Esophagus muscularis mucosa (tissue), 4 donors: ENCODE measurements around the gene SP8.

ENCODE experiments used
- EP300 ChIP-seq: sonication (generic); formaldehyde crosslinking; IDR thresholded peaks from one replicate; pipeline ENCODE4 v1.6.1; 2017; ENCODE audit warnings: antibody characterized with exemption
- POLR2A ChIP-seq: fragments of 450-650 bp; IDR thresholded peaks from one replicate; pipeline ENCODE4 v1.6.1; 2017; ENCODE audit warnings: antibody characterized with exemption, moderate library complexity, mild to moderate bottlenecking, low read depth
- TF ChIP-seq, protein P1 (sequence below), 3 experiments: fragments of 200-600 bp in 2 of 3; fragments of 450-650 bp in 1 of 3; sonication (generic) in 2 of 3; IDR thresholded peaks; one replicate each; pipeline ENCODE4 v1.5.1; 2017 to 2019; ENCODE audit warnings: antibody characterized with exemption in 3 of 3, mild to moderate bottlenecking in 2 of 3, moderate library complexity in 1 of 3

GRCh38 chr7:20749906-20750305 is 36.8 kb downstream of the SP8 start:
- TF ChIP-seq, protein P1, sequence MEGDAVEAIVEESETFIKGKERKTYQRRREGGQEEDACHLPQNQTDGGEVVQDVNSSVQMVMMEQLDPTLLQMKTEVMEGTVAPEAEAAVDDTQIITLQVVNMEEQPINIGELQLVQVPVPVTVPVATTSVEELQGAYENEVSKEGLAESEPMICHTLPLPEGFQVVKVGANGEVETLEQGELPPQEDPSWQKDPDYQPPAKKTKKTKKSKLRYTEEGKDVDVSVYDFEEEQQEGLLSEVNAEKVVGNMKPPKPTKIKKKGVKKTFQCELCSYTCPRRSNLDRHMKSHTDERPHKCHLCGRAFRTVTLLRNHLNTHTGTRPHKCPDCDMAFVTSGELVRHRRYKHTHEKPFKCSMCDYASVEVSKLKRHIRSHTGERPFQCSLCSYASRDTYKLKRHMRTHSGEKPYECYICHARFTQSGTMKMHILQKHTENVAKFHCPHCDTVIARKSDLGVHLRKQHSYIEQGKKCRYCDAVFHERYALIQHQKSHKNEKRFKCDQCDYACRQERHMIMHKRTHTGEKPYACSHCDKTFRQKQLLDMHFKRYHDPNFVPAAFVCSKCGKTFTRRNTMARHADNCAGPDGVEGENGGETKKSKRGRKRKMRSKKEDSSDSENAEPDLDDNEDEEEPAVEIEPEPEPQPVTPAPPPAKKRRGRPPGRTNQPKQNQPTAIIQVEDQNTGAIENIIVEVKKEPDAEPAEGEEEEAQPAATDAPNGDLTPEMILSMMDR (IDR thresholded peaks at IDR 0.05): no peak
- TF ChIP-seq POLR2A (no peak), EP300 (no peak)
